WERI-Rb-1 (cell line): ENCODE measurements around the gene SLC22A23.
A peak's percentile ranks its signal among the peaks of the same experiment; 100 is the strongest.

Experiments
- DNase-seq: peaks from one replicate; pipeline ENCODE4 v3.0.0-alpha.2; 2020
- H3K27ac ChIP-seq: fragments of 250-450 bp; sonication (Bioruptor Pico); 2 replicates; pipeline ENCODE4 v1.5.1; 2020; ENCODE audit warnings: mild to moderate bottlenecking, moderate library complexity
- H3K27me3 ChIP-seq: fragments of 250-450 bp; sonication (Bioruptor Pico); 2 replicates; pipeline ENCODE4 v1.5.1; 2021; ENCODE audit warnings: mild to moderate bottlenecking, low read depth, moderate library complexity; ENCODE audit not compliant: insufficient read depth, severe bottlenecking
- H3K36me3 ChIP-seq: fragments of 250-450 bp; sonication (Bioruptor Pico); 2 replicates; pipeline ENCODE4 v1.5.1; 2020; ENCODE audit warnings: mild to moderate bottlenecking, moderate library complexity
- H3K4me3 ChIP-seq: 2 replicates; pipeline ENCODE4 v1.5.1; 2011; ENCODE audit warnings: low read depth, mild to moderate bottlenecking, control low read depth, low read length
- H3K9me3 ChIP-seq: fragments of 250-450 bp; sonication (Bioruptor Pico); 2 replicates; pipeline ENCODE4 v1.5.1; 2021; ENCODE audit warnings: mild to moderate bottlenecking, moderate library complexity; ENCODE audit not compliant: severe bottlenecking
- CTCF ChIP-seq: IDR thresholded peaks from 2 replicates; pipeline ENCODE4 v1.5.1; 2011; ENCODE audit warnings: low read depth, mild to moderate bottlenecking, control low read depth, inconsistent platforms, low read length

SLC22A23 gene

DNA sequence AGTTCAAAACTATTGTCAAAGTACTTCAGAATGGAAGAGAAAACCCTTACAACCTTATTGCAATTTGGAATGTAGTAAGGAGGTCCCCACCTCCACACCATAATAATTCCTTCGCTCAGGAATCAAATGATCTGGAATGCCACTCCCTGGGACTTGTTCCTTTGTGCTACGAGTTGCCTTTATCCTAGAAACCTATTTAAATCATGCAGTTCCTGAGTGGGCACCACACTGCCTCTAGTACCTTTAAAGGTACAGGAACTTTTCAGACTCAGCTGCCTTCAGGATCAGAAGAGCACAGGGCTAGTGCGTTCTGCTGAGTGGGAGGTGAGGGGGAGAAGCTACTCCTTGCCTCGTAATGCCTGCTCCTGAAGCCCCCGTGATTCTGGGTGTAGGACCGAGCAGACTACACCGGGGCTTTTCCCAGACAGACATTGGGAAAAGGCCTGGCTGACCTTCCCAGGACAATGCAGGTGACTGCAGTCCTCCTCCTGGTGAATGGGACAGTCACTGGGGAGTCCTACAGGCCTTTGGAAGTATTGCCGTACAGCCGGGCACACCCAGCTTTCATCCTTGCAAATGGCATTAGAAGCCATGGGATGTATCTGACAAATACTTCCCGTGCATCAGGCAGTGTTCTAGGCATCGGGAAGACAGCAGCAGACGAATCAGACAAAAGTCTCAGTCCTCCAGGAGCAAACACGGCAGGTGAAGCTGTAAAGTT is 217.6 kb downstream of the SLC22A23 start:
- peak; percentile 60 for TF ChIP-seq CTCF
- no peaks in the 10 kb centered on the region for H3K36me3 ChIP-seq
- no peak overlapping the region for H3K4me3 ChIP-seq
- H3K27ac ChIP-seq, result no peak overlapping the region
- peaks cover 3% of the 10 kb centered on the region for H3K27me3 ChIP-seq
- DNase-seq, result peak; percentile 50
- H3K9me3 ChIP-seq, result no peaks in the 10 kb centered on the region

DNA sequence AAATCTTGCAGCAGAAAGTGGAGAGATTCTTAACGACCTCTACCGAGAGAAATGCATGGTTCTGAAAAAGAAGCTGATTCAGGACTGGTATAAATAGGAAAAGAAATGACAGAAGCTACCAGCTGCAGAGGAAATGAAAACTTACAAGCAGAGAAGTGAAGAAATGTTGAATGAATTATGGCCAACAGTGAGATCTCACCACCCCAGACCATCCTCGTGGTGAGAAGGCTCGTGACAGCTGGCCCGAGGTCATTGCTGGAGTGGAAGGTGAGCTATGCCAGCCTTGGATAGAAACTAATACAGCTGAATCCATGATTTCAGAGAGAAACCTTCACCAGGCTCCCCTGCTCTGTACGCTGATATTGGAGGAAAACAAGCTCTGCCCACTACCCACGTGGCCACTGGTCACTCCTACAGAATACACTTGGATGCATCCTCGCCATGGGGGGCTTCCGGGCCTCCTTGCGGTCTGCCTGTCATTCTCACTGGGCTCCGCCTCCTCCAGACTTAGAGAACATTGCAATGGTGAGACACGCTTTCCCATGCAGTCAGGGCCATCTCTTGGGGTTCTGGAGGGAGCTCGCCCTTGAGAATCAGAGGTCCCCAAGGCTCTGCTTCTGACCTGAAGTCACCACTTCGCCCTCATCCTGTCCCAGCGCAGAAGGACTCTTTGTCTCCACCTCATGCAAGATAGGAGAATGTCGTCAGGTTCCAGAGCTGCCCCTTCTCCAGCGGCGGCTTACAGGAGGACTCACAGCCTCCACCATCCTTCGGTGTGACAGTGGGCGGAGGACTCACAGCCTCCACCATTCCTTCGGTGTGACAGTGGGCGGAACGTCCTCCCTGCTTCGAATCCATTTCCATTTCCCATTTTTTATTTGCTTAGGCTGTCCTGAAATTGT is 218.8 kb downstream of the SLC22A23 start:
- H3K4me3 ChIP-seq, result no peak overlapping the region
- no peaks in the 10 kb centered on the region for H3K9me3 ChIP-seq
- no peak overlapping the region for H3K27ac ChIP-seq
- no peaks in the 10 kb centered on the region for H3K36me3 ChIP-seq
- peaks cover 3% of the 10 kb centered on the region for H3K27me3 ChIP-seq
- DNase-seq, result no peak
- TF ChIP-seq CTCF, result peak; percentile 18; the same call in 1 of the 2 replicates

- no peak for DNase-seq
- Histone ChIP-seq H3K36me3 (no peaks in the 10 kb centered on the region), H3K9me3 (no peaks in the 10 kb centered on the region), H3K4me3 (no peak overlapping the region), H3K27ac (no peak overlapping the region), H3K27me3 (no peaks in the 10 kb centered on the region)
- TF ChIP-seq CTCF, result no peak
Observed at GRCh38 chr6:3236005-3236404, 220.8 kb downstream of the SLC22A23 start.

GRCh38 chr6:3235486-3235885 is 221.4 kb downstream of the SLC22A23 start:
- no peak for TF ChIP-seq CTCF
- H3K27ac ChIP-seq, result no peak overlapping the region
- H3K4me3 ChIP-seq, result no peak overlapping the region
- H3K9me3 ChIP-seq, result no peaks in the 10 kb centered on the region
- DNase-seq, result no peak
- H3K27me3 ChIP-seq, result peaks cover 3% of the 10 kb centered on the region
- no peaks in the 10 kb centered on the region for H3K36me3 ChIP-seq

GRCh38 chr6:3233904-3234303 is 222.9 kb downstream of the SLC22A23 start:
- TF ChIP-seq CTCF, result no peak
- Histone ChIP-seq H3K27ac (no peak overlapping the region), H3K36me3 (no peaks in the 10 kb centered on the region), H3K27me3 (peaks cover 16% of the 10 kb centered on the region), H3K4me3 (no peak overlapping the region), H3K9me3 (no peaks in the 10 kb centered on the region)
- no peak for DNase-seq
